Uterus (tissue), 4 donors: ENCODE data around the gene PPIC. TPM values are rescaled to one million over a fixed set of nuclear protein-coding genes. Genes with fewer than 3 reads are reported as not detected.
"Not testable (repeated sequence)": the region's sequence is repeated elsewhere in the genome, so short reads cannot be mapped to it uniquely, and the experiment has no call there.

Experiments
- DNase-seq, 2 donors: peaks; one replicate each; pipeline ENCODE4 v3.0.0-alpha.2; 2019 to 2020
- H3K27ac ChIP-seq, 2 donors: fragments of 200-600 bp; sonication (generic); 1 replicate in 1 of 2; 2 replicates in 1 of 2; pipeline ENCODE4 v1.5.1; 2016 to 2018
- H3K27me3 ChIP-seq, 2 donors: fragments of 200-600 bp; sonication (generic); one replicate each; pipeline ENCODE4 v1.5.1; 2018 to 2019; ENCODE audit warnings: control low read depth in 1 of 2
- H3K36me3 ChIP-seq, 2 donors: fragments of 200-600 bp; sonication (generic); one replicate each; pipeline ENCODE4 v1.5.1; 2019; ENCODE audit warnings: control low read depth in 1 of 2
- H3K4me1 ChIP-seq, 2 donors: fragments of 200-600 bp; sonication (generic); one replicate each; pipeline ENCODE4 v1.5.1; 2018 to 2019; ENCODE audit warnings: control low read depth in 1 of 2
- H3K4me3 ChIP-seq, 2 donors: fragments of 200-600 bp; sonication (generic); 1 replicate in 1 of 2; 2 replicates in 1 of 2; pipeline ENCODE4 v1.5.1; 2018 to 2019; ENCODE audit warnings: mild to moderate bottlenecking in 1 of 2
- H3K9me3 ChIP-seq, 2 donors: fragments of 200-600 bp; sonication (generic); one replicate each; pipeline ENCODE4 v1.5.1; 2019; ENCODE audit warnings: control low read depth in 1 of 2
- POLR2A ChIP-seq, 2 donors: fragments of 450-650 bp; IDR thresholded peaks; one replicate each; pipeline ENCODE4 v1.6.1; 2016; ENCODE audit warnings: antibody characterized with exemption in 2 of 2, mild to moderate bottlenecking in 1 of 2, moderate library complexity in 1 of 2
- intact Hi-C: fragments of 100-400 bp; cut with DNase I; formaldehyde crosslinking; loops from one replicate; pipeline ENCODE4 v1.15.1; 2023; ENCODE audit warnings: low total_unique reads
- small RNA-seq: library from RNA; depleted of rRNA; stranded (forward); fragments of <200 nt; gene quantifications from one replicate; pipeline ENCODE3, GENCODE V24; 2016
- total RNA-seq, 4 donors: library from RNA; depleted of rRNA in 3 of 4; stranded (reverse); fragments of >200 nt in 3 of 4; gene quantifications; one replicate each; pipeline versions ENCODE4 v1.1.0 to v1.2.4, GENCODE V29; 2014 to 2023
- TF ChIP-seq, protein P1 (sequence below), 4 experiments: fragments of 200-600 bp in 2 of 4; fragments of 450-650 bp in 2 of 4; sonication (generic) in 2 of 4; IDR thresholded peaks; one replicate each; pipeline ENCODE4 v1.5.1; 2016 to 2019; ENCODE audit warnings: antibody characterized with exemption in 4 of 4, mild to moderate bottlenecking in 2 of 4, moderate library complexity in 1 of 4
- donor health status: DM: yes; HTN: yes; CAD: no.

The PPIC gene
- total RNA-seq, 4 donors from 2014 or later = 22.3 to 41.7 (median 27.7) TPM

DNA sequence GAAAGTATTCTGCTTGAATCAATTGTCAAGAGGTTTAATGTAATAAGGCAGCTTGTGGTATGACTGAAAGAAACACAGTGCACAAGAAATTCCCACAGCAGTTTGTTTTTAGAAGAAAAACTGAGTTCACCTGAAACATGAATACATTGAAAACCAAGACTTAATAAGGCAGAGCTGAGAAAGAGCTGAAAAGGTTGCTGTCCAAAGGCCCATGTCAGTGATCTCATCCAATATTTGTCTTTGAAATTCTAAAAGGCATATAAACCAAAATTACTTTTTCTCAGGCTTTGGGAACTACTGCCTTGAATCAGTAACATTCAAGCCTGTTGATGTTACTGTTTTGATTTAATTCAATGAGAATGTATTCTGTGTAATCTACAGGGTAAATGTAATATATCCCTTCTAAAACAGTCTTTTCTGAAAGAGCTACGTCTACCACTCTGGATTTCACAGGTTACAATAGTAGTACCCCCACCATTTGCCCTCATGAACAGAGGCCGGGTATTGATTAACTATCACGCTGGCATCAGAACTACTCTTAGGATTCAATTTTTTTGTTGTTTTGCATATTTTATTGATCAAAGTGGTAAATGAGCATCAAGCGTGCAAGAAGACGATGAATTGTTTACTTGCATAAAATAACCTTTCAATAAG, 57.8 kb downstream of the PPIC start:
- Histone ChIP-seq H3K36me3 (no peaks in the 10 kb centered on the region), H3K27me3 (no peaks in the 10 kb centered on the region), H3K27ac (no peak overlapping the region), H3K4me1 (no peaks in the 10 kb centered on the region), H3K4me3 (no peak overlapping the region), H3K9me3 (no peaks in the 10 kb centered on the region)
- TF ChIP-seq, protein P1, sequence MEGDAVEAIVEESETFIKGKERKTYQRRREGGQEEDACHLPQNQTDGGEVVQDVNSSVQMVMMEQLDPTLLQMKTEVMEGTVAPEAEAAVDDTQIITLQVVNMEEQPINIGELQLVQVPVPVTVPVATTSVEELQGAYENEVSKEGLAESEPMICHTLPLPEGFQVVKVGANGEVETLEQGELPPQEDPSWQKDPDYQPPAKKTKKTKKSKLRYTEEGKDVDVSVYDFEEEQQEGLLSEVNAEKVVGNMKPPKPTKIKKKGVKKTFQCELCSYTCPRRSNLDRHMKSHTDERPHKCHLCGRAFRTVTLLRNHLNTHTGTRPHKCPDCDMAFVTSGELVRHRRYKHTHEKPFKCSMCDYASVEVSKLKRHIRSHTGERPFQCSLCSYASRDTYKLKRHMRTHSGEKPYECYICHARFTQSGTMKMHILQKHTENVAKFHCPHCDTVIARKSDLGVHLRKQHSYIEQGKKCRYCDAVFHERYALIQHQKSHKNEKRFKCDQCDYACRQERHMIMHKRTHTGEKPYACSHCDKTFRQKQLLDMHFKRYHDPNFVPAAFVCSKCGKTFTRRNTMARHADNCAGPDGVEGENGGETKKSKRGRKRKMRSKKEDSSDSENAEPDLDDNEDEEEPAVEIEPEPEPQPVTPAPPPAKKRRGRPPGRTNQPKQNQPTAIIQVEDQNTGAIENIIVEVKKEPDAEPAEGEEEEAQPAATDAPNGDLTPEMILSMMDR (IDR thresholded peaks at IDR 0.05) = no peak
- TF ChIP-seq POLR2A (IDR thresholded peaks at IDR 0.05) = no peak
- intact Hi-C loops = no loop called here
- DNase-seq = no peak

DNA sequence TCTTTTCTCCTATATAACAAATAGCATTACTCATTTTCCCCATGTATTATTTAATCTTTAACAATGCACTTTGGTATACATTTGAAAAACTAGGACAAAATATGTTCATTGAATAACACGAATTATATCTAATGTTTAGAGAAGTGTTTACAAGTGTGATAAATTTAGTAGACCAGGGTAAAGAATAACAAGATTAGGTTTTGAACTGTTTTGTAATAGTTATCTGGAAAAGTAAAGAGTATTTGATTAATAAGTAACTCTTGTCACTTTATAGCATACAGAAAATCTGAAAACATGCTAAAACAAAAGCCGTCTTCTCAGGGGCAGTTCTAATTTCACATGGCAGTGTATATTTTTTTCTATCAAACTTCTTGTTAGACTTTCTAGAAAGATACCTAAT, 58.5 kb downstream of the PPIC start:
- Histone ChIP-seq H3K9me3 (no peaks in the 10 kb centered on the region), H3K4me3 (no peak overlapping the region), H3K27me3 (no peaks in the 10 kb centered on the region), H3K4me1 (no peaks in the 10 kb centered on the region), H3K36me3 (no peaks in the 10 kb centered on the region), H3K27ac (no peak overlapping the region)
- intact Hi-C loops = no loop called here
- TF ChIP-seq POLR2A (IDR thresholded peaks at IDR 0.05) = no peak
- TF ChIP-seq, protein P1 (IDR thresholded peaks at IDR 0.05) = no peak
- DNase-seq = no peak

DNA sequence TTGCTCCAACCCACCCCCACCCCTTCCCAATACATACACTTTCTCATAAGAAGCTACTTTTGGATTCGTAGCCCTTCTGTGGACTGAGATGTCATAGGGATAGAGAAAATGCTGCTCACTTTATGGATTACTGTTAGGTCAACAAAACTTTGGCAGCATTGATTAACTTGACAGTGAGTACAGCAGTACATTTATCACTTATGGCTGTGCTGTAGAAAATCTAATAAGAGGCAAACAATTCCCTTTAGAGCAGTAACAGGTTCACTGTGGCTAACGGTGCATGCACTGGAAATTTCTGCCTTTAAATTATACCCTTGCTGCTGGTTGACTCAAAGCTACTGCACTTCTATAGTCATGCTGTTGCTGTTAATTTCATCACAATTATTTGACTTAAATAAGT, 59.2 kb downstream of the PPIC start:
- no peaks in the 10 kb centered on the region for H3K27me3 ChIP-seq
- no peaks in the 10 kb centered on the region for H3K9me3 ChIP-seq
- H3K36me3 ChIP-seq = no peaks in the 10 kb centered on the region
- H3K27ac ChIP-seq = no peak overlapping the region
- DNase-seq = no peak
- H3K4me3 ChIP-seq = no peak overlapping the region
- no peaks in the 10 kb centered on the region for H3K4me1 ChIP-seq
- intact Hi-C loops = no loop called here
- TF ChIP-seq POLR2A (IDR thresholded peaks at IDR 0.05) = no peak
- TF ChIP-seq, protein P1 (IDR thresholded peaks at IDR 0.05) = no peak

DNA sequence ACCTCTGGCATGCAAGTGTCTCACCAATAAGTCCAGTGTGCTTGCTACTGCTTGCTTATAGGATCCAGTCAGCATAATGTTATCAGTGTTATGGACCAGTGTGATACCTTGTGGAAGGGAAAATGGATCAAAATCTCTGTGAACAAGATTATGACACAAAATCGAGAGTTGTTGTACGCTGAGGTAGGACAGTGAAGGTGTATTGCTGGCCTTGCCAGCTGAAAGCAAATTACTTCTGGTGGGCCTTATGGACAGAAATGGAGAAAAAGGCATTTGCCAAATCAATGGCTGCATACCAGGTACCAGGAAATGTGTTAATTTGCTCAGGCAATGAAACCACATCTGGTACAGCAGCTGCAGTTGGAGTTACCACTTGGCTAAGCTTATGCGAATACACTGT, 62.3 kb downstream of the PPIC start:
- H3K27me3 ChIP-seq, H3K4me1 ChIP-seq, intact Hi-C loops, H3K36me3 ChIP-seq, H3K27ac ChIP-seq, H3K4me3 ChIP-seq, H3K9me3 ChIP-seq, DNase-seq: not testable (repeated sequence)

DNA sequence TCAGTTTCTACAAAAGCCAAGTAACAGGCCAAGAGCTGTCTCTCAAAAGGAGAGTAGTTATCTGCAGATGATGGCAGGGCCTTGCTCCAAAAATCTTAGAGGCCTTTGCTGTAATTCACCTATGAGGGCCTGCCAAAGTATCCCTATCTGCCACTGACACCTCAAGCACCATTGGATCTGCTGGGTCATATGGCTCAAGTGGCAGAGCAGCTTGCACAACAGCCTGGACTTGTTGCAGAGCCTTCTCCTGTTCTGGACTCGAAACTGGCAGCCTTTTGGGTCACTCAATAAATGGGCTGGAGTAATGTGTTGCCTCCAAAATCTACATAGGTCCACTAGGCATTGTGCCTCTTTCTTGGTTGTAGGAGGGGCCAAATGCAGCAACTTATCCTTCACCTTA, 62.8 kb downstream of the PPIC start:
- H3K4me1 ChIP-seq = not testable (repeated sequence)

More for the DNA sequence above, 62.8 kb downstream of the PPIC start:
- H3K27ac ChIP-seq, H3K36me3 ChIP-seq, DNase-seq, H3K27me3 ChIP-seq, intact Hi-C loops, H3K4me3 ChIP-seq, H3K9me3 ChIP-seq: not testable (repeated sequence)

Small RNA genes within 50 kb of the gene (small RNA-seq; reads per million reads assigned to genes)
- not detected for gene RN7SL689P
- not detected for gene RN7SL711P

Other genes with a start within 250 kb of the PPIC start
- 10 to 100 TPM in 2 of 4 donors, 1 to 10 TPM in 2; 2.8 to 16.5 (median 11.3) TPM for gene SNX24, start 191.1 kb downstream of the PPIC start, total RNA-seq
- 1 to 10 TPM in 2 of 4 donors, under 1 TPM in 2; under 0.01 to 2.6 (median 1.6) TPM for gene PRDM6, start 52.5 kb upstream of the PPIC start, total RNA-seq